ENCODE measurements around the gene RUSC2.

DNA sequence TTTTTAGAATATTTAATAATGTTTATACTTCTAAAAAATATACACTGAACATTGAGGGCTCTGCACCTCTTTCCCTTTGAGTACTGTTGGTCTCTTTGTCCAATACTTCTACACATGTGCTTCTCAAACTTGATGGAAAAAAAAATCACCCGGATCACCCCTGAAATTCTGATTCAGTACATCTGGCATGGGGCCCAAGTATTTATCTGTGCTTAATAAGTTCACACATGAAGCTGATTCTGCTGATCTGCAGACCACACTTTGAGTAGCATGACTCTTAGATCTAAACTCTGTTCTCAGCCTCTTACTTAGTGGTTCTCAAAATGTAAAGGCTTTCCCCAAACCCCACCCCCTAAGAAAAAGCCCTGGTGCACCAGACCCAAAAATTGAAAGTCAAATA is 12.0 kb downstream of the RUSC2 start:
- TF ChIP-seq, protein P1, sequence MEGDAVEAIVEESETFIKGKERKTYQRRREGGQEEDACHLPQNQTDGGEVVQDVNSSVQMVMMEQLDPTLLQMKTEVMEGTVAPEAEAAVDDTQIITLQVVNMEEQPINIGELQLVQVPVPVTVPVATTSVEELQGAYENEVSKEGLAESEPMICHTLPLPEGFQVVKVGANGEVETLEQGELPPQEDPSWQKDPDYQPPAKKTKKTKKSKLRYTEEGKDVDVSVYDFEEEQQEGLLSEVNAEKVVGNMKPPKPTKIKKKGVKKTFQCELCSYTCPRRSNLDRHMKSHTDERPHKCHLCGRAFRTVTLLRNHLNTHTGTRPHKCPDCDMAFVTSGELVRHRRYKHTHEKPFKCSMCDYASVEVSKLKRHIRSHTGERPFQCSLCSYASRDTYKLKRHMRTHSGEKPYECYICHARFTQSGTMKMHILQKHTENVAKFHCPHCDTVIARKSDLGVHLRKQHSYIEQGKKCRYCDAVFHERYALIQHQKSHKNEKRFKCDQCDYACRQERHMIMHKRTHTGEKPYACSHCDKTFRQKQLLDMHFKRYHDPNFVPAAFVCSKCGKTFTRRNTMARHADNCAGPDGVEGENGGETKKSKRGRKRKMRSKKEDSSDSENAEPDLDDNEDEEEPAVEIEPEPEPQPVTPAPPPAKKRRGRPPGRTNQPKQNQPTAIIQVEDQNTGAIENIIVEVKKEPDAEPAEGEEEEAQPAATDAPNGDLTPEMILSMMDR (IDR thresholded peaks at IDR 0.05; ENCODE audit: poor library complexity): no peak
- TF ChIP-seq EZH2phosphoT487 (IDR thresholded peaks at IDR 0.05; ENCODE audit: low read depth, severe bottlenecking, unreplicated experiment) (no peak), EZH2 (IDR thresholded peaks at IDR 0.05; ENCODE audit: borderline replicate concordance) (no peak)

Data from hepatocyte (in vitro differentiated cells).